OCI-LY1 (cell line): ENCODE measurements around the gene EEF1G.

Source experiments
- H2AFZ ChIP-seq: fragments of 200-600 bp; sonication (generic), shearing (Covaris generic); 2 replicates; pipeline ENCODE4 v1.6.0; 2014; ENCODE audit warnings: antibody characterized with exemption, mild to moderate bottlenecking, low read length
- H3F3A ChIP-seq: fragments of 200-600 bp; sonication (generic), shearing (Covaris generic); 2 replicates; pipeline ENCODE4 v1.6.0; 2014; ENCODE audit warnings: mild to moderate bottlenecking, antibody characterized with exemption, low read length, moderate library complexity; ENCODE audit not compliant: insufficient read depth
- H3K27ac ChIP-seq: fragments of 200-600 bp; sonication (generic); 2 replicates; pipeline ENCODE4 v1.5.1; 2014; ENCODE audit warnings: low read length, mixed run types, mild to moderate bottlenecking, low read depth; ENCODE audit not compliant: poor library complexity, severe bottlenecking
- H3K27me3 ChIP-seq: fragments of 200-600 bp; sonication (generic); 2 replicates; pipeline ENCODE4 v1.6.0; 2014; ENCODE audit warnings: antibody characterized with exemption, mild to moderate bottlenecking, low read length, moderate library complexity; ENCODE audit not compliant: insufficient read depth
- H3K36me3 ChIP-seq: fragments of 200-600 bp; sonication (generic); 2 replicates; pipeline ENCODE4 v1.6.1; 2014; ENCODE audit warnings: mild to moderate bottlenecking, antibody characterized with exemption, low read length, moderate library complexity, mixed read lengths; ENCODE audit not compliant: insufficient read depth
- H3K4me1 ChIP-seq: fragments of 200-600 bp; sonication (generic); 2 replicates; pipeline ENCODE4 v1.5.1; 2014; ENCODE audit warnings: mild to moderate bottlenecking, low read length, moderate library complexity; ENCODE audit not compliant: insufficient read depth, severe bottlenecking
- H3K4me2 ChIP-seq: fragments of 200-600 bp; sonication (generic), shearing (Covaris generic); 2 replicates; pipeline ENCODE4 v1.6.1; 2014; ENCODE audit warnings: low read length
- H3K4me3 ChIP-seq: fragments of 200-600 bp; sonication (generic); 2 replicates; pipeline ENCODE4 v1.5.1; 2014; ENCODE audit warnings: low read length, low read depth, mild to moderate bottlenecking, mixed read lengths; ENCODE audit not compliant: poor library complexity, severe bottlenecking
- H3K79me2 ChIP-seq: fragments of 200-600 bp; shearing (Covaris generic); 2 replicates; pipeline ENCODE4 v1.6.1; 2016; ENCODE audit warnings: mixed run types, low read length, mixed read lengths; ENCODE audit not compliant: insufficient read depth
- H3K9ac ChIP-seq: fragments of 200-600 bp; sonication (generic), shearing (Covaris generic); 2 replicates; pipeline ENCODE4 v1.6.1; 2014; ENCODE audit warnings: mild to moderate bottlenecking, low read length, mixed read lengths
- H3K9me2 ChIP-seq: fragments of 200-600 bp; sonication (generic), shearing (Covaris generic); 2 replicates; pipeline ENCODE4 v1.6.1; 2014; ENCODE audit warnings: low read depth, mild to moderate bottlenecking, low read length, mixed read lengths
- H3K9me3 ChIP-seq: fragments of 200-600 bp; shearing (Covaris generic); 2 replicates; pipeline ENCODE4 v1.6.1; 2014; ENCODE audit warnings: low read length, mixed read lengths
- H4K20me1 ChIP-seq: fragments of 200-600 bp; sonication (generic), shearing (Covaris generic); 2 replicates; pipeline ENCODE4 v1.6.0; 2016; ENCODE audit warnings: mild to moderate bottlenecking, low read length; ENCODE audit not compliant: insufficient read depth
- EZH2 ChIP-seq: fragments of 200-600 bp; sonication (generic), shearing (Covaris generic); IDR thresholded peaks from 2 replicates; pipeline ENCODE4 v1.8.0; 2017; ENCODE audit warnings: borderline replicate concordance, mixed run types, mild to moderate bottlenecking, antibody characterized with exemption, low read length, moderate library complexity, mixed read lengths
- TF ChIP-seq, protein P1 (sequence below): fragments of 200-600 bp; sonication (generic), shearing (Covaris generic); IDR thresholded peaks from 2 replicates; pipeline ENCODE4 v1.5.1; 2017; ENCODE audit warnings: mild to moderate bottlenecking, antibody characterized with exemption, low read length, moderate library complexity, mixed read lengths

Gene EEF1G

GRCh38 chr11:62605467-62605866 lies 31.8 kb upstream of the EEF1G start:
- H3F3A ChIP-seq, result no peaks in the 10 kb centered on the region; the same call in 1 of the 2 replicates
- no peaks in the 10 kb centered on the region for H4K20me1 ChIP-seq
- H3K79me2 ChIP-seq, result peaks cover 9% of the 10 kb centered on the region
- TF ChIP-seq EZH2, result no peak
- TF ChIP-seq, protein P1, sequence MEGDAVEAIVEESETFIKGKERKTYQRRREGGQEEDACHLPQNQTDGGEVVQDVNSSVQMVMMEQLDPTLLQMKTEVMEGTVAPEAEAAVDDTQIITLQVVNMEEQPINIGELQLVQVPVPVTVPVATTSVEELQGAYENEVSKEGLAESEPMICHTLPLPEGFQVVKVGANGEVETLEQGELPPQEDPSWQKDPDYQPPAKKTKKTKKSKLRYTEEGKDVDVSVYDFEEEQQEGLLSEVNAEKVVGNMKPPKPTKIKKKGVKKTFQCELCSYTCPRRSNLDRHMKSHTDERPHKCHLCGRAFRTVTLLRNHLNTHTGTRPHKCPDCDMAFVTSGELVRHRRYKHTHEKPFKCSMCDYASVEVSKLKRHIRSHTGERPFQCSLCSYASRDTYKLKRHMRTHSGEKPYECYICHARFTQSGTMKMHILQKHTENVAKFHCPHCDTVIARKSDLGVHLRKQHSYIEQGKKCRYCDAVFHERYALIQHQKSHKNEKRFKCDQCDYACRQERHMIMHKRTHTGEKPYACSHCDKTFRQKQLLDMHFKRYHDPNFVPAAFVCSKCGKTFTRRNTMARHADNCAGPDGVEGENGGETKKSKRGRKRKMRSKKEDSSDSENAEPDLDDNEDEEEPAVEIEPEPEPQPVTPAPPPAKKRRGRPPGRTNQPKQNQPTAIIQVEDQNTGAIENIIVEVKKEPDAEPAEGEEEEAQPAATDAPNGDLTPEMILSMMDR, result no peak
- H3K4me1 ChIP-seq, result peaks cover 32% of the 10 kb centered on the region
- no peak overlapping the region for H3K4me2 ChIP-seq
- H3K27ac ChIP-seq, result no peak overlapping the region
- H3K4me3 ChIP-seq, result no peak overlapping the region
- no peak overlapping the region for H3K9ac ChIP-seq
- H3K36me3 ChIP-seq, result peaks cover 63% of the 10 kb centered on the region
- H3K9me2 ChIP-seq, result no peaks in the 10 kb centered on the region
- no peaks in the 10 kb centered on the region for H3K27me3 ChIP-seq
- H3K9me3 ChIP-seq, result no peaks in the 10 kb centered on the region
- no peak overlapping the region for H2AFZ ChIP-seq

GRCh38 chr11:62604460-62605120 lies 30.9 kb upstream of the EEF1G start:
- H2AFZ ChIP-seq, result no peak overlapping the region
- no peaks in the 10 kb centered on the region for H3K27me3 ChIP-seq
- no peaks in the 10 kb centered on the region for H4K20me1 ChIP-seq
- H3K4me1 ChIP-seq, result peaks cover 31% of the 10 kb centered on the region
- H3K27ac ChIP-seq, result no peak overlapping the region
- no peaks in the 10 kb centered on the region for H3K9me3 ChIP-seq
- H3K4me2 ChIP-seq, result no peak overlapping the region
- peaks cover 18% of the 10 kb centered on the region for H3K79me2 ChIP-seq
- peaks cover 66% of the 10 kb centered on the region for H3K36me3 ChIP-seq
- no peaks in the 10 kb centered on the region for H3F3A ChIP-seq
- no peak overlapping the region for H3K9ac ChIP-seq
- no peaks in the 10 kb centered on the region for H3K9me2 ChIP-seq
- no peak for TF ChIP-seq EZH2
- TF ChIP-seq, protein P1, result no peak
- no peak overlapping the region for H3K4me3 ChIP-seq

GRCh38 chr11:62603776-62604299 lies 30.1 kb upstream of the EEF1G start:
- Histone ChIP-seq H3K9me2 (no peaks in the 10 kb centered on the region), H3K9ac (no peak overlapping the region), H3K4me2 (no peak overlapping the region), H3K4me3 (no peak overlapping the region), H3F3A (no peaks in the 10 kb centered on the region), H2AFZ (no peak overlapping the region), H3K36me3 (peaks cover 68% of the 10 kb centered on the region), H4K20me1 (no peaks in the 10 kb centered on the region), H3K4me1 (peaks cover 35% of the 10 kb centered on the region), H3K9me3 (no peaks in the 10 kb centered on the region), H3K79me2 (peaks cover 21% of the 10 kb centered on the region), H3K27ac (no peak overlapping the region), H3K27me3 (no peaks in the 10 kb centered on the region)
- TF ChIP-seq, protein P1, result no peak
- TF ChIP-seq EZH2, result no peak
